HEK293 (cell line): ENCODE results near the gene FAM200C.
A peak's percentile ranks its signal among the peaks of the same experiment; 100 is the strongest.

Source experiments
- CTCF ChIA-PET: fragments of 350-600 bp; formaldehyde crosslinking; extraction: SDS; loops from one replicate; lab custom pipeline; 2021; ENCODE audit warnings: antibody characterized with exemption; lab: Yijun Ruan, JAX
- POLR2A ChIA-PET: fragments of 300-600 bp; formaldehyde crosslinking; extraction: SDS; loops from one replicate; lab custom pipeline; 2020; ENCODE audit warnings: antibody characterized with exemption, inconsistent platforms; lab: Yijun Ruan, JAX
- H3K27ac ChIP-seq: fragments of 200-500 bp; sonication (Bioruptor generic); 2 replicates; pipeline ENCODE4 v1.5.1; 2014; ENCODE audit warnings: low read depth, low read length, control low read depth, inconsistent platforms; ENCODE audit errors: extremely low read depth
- H3K36me3 ChIP-seq, 2 experiments: fragments of 200-500 bp in 1 of 2; sonication (Bioruptor generic) in 1 of 2; 1 replicate in 1 of 2; 2 replicates in 1 of 2; pipeline ENCODE4 v1.5.1; 2014 to 2017; ENCODE audit warnings: inconsistent platforms in 2 of 2, low read length in 2 of 2; ENCODE audit not compliant: control insufficient read depth in 2 of 2, insufficient read depth in 1 of 2
- H3K4me1 ChIP-seq: fragments of 200-500 bp; sonication (Bioruptor generic); 2 replicates; pipeline ENCODE4 v1.5.1; 2014; ENCODE audit warnings: mild to moderate bottlenecking, low read length, inconsistent platforms; ENCODE audit not compliant: control insufficient read depth, insufficient read depth
- H3K4me3 ChIP-seq: 2 replicates; pipeline ENCODE4 v1.5.1; 2011; ENCODE audit warnings: low read depth, mild to moderate bottlenecking, control low read depth, low read length, moderate library complexity
- H3K9me3 ChIP-seq: fragments of 200-500 bp; sonication (Bioruptor generic); 2 replicates; pipeline ENCODE4 v1.5.1; 2014; ENCODE audit warnings: low read depth, low read length, inconsistent platforms; ENCODE audit not compliant: control insufficient read depth, insufficient read depth
- MEIS1 ChIP-seq: sonication (generic); formaldehyde crosslinking; IDR thresholded peaks from 2 replicates; pipeline ENCODE4 v1.8.1; 2022; ENCODE audit warnings: missing genetic modification reagents, mild to moderate bottlenecking, borderline replicate concordance
- MYNN ChIP-seq: fragments of 450-650 bp; formaldehyde crosslinking; IDR thresholded peaks from 2 replicates; pipeline ENCODE4 v1.5.1; 2016; ENCODE audit warnings: missing biosample characterization, missing genetic modification characterization, borderline replicate concordance
- SETDB1 ChIP-seq: IDR thresholded peaks from one replicate; pipeline ENCODE4 v1.6.1; 2017; ENCODE audit warnings: mild to moderate bottlenecking, low read length, moderate library complexity, mixed read lengths; ENCODE audit not compliant: insufficient read length
- ZBTB17 ChIP-seq: fragments of 450-650 bp; formaldehyde crosslinking; IDR thresholded peaks from 2 replicates; pipeline ENCODE4 v1.5.1; 2016; ENCODE audit warnings: missing biosample characterization, missing genetic modification characterization
- ZNF133 ChIP-seq: fragments of 450-650 bp; formaldehyde crosslinking; IDR thresholded peaks from 2 replicates; pipeline ENCODE4 v1.5.1; 2016; ENCODE audit warnings: missing biosample characterization, missing genetic modification characterization
- ZNF157 ChIP-seq: fragments of 450-650 bp; formaldehyde crosslinking; IDR thresholded peaks from 2 replicates; pipeline ENCODE4 v1.5.1; 2016; ENCODE audit warnings: missing biosample characterization, missing genetic modification characterization
- ZNF174 ChIP-seq: fragments of 450-650 bp; formaldehyde crosslinking; IDR thresholded peaks from 2 replicates; pipeline ENCODE4 v1.5.0; 2017; ENCODE audit warnings: missing biosample characterization, mild to moderate bottlenecking, missing genetic modification characterization
- ZNF19 ChIP-seq: fragments of 450-650 bp; formaldehyde crosslinking; IDR thresholded peaks from 2 replicates; pipeline ENCODE4; 2016; ENCODE audit warnings: missing biosample characterization, missing genetic modification characterization, low read depth
- ZNF202 ChIP-seq: fragments of 450-650 bp; formaldehyde crosslinking; IDR thresholded peaks from 2 replicates; pipeline ENCODE4 v1.5.1; 2016; ENCODE audit warnings: missing biosample characterization, missing genetic modification characterization, borderline replicate concordance
- ZNF266 ChIP-seq: fragments of 450-650 bp; formaldehyde crosslinking; IDR thresholded peaks from 2 replicates; pipeline ENCODE4 v1.5.1; 2016; ENCODE audit warnings: missing biosample characterization, missing genetic modification characterization, low read depth
- ZNF335 ChIP-seq: fragments of 450-650 bp; formaldehyde crosslinking; conservative IDR thresholded peaks from 2 replicates; pipeline ENCODE4 v1.5.1; 2016; ENCODE audit warnings: missing biosample characterization, missing genetic modification characterization
- ZNF416 ChIP-seq: fragments of 450-650 bp; formaldehyde crosslinking; IDR thresholded peaks from 2 replicates; pipeline ENCODE4 v1.5.1; 2016; ENCODE audit warnings: missing biosample characterization, missing genetic modification characterization
- ZNF530 ChIP-seq: fragments of 450-650 bp; formaldehyde crosslinking; IDR thresholded peaks from 2 replicates; pipeline ENCODE4 v1.5.1; 2016; ENCODE audit warnings: low read depth, missing biosample characterization, missing genetic modification characterization
- ZNF558 ChIP-seq: fragments of 450-650 bp; formaldehyde crosslinking; IDR thresholded peaks from 2 replicates; pipeline ENCODE4 v1.5.1; 2016; ENCODE audit warnings: missing biosample characterization, missing genetic modification characterization
- ZNF571 ChIP-seq: fragments of 450-650 bp; formaldehyde crosslinking; IDR thresholded peaks from 2 replicates; pipeline ENCODE4 v1.5.0; 2017; ENCODE audit warnings: missing biosample characterization, missing genetic modification characterization
- ZNF623 ChIP-seq: fragments of 450-650 bp; formaldehyde crosslinking; IDR thresholded peaks from 2 replicates; pipeline ENCODE4 v1.5.1; 2016; ENCODE audit warnings: missing biosample characterization, missing genetic modification characterization
- ZNF624 ChIP-seq: fragments of 450-650 bp; formaldehyde crosslinking; IDR thresholded peaks from 2 replicates; pipeline ENCODE4 v1.5.1; 2017; ENCODE audit warnings: missing biosample characterization, missing genetic modification characterization
- ZNF777 ChIP-seq: fragments of 450-650 bp; formaldehyde crosslinking; IDR thresholded peaks from 2 replicates; pipeline ENCODE4 v1.5.1; 2017; ENCODE audit warnings: missing biosample characterization, missing genetic modification characterization, borderline replicate concordance
- TF ChIP-seq, protein P1 (sequence below): fragments of 450-650 bp; formaldehyde crosslinking; IDR thresholded peaks from 2 replicates; pipeline ENCODE4 v1.5.1; 2017; ENCODE audit warnings: missing biosample characterization, missing genetic modification characterization
- TF ChIP-seq, protein P2 (sequence below): fragments of 450-650 bp; formaldehyde crosslinking; IDR thresholded peaks from 2 replicates; pipeline ENCODE4 v1.5.1; 2017; ENCODE audit warnings: missing biosample characterization, missing genetic modification characterization
- TF ChIP-seq, protein P3 (sequence below): fragments of 450-650 bp; formaldehyde crosslinking; IDR thresholded peaks from 2 replicates; pipeline ENCODE4 v1.5.1; 2016; ENCODE audit warnings: missing biosample characterization, missing genetic modification characterization
- TF ChIP-seq, protein P4 (sequence below): IDR thresholded peaks from 2 replicates; pipeline ENCODE4 v1.6.1; 2011; ENCODE audit warnings: mild to moderate bottlenecking, low read depth, low read length, borderline replicate concordance
- TF ChIP-seq, protein P5 (sequence below): fragments of 450-650 bp; formaldehyde crosslinking; IDR thresholded peaks from 2 replicates; pipeline ENCODE4 v1.5.1; 2016; ENCODE audit warnings: missing biosample characterization, missing genetic modification characterization
- TF ChIP-seq, protein P6 (sequence below): fragments of 450-650 bp; formaldehyde crosslinking; IDR thresholded peaks from 2 replicates; pipeline ENCODE4 v1.5.1; 2017; ENCODE audit warnings: missing biosample characterization, mild to moderate bottlenecking, missing genetic modification characterization, moderate library complexity

FAM200C gene

DNA sequence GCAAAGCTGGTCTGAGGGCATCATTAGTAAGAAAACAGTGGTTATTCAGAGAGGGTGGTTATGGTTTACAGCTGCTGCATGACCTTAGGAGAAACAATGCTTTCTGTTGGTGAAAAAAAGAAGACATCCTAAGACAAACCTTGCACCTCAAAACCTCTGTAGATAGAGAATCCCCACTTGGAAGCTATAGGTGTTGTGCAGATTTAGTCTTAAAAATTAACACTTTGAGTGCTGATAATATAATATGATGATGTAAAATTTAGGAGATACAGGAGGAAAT lies 20.4 kb upstream of the FAM200C start:
- CTCF ChIA-PET: interaction anchor here (8.8 kb wide), 1 partner anchor 18 kb away, joined by 56 read pairs; no protein-coding TSS in a partner anchor
- no peaks in the 10 kb centered on the region for H3K9me3 ChIP-seq
- H3K27ac ChIP-seq: no peak overlapping the region
- H3K4me3 ChIP-seq: no peak overlapping the region
- peaks cover 8 to 29% of the 10 kb centered on the region in 2 experiments for H3K36me3 ChIP-seq
- no peaks in the 10 kb centered on the region; the same call in 1 of the 2 replicates for H3K4me1 ChIP-seq
- TF ChIP-seq, protein P1, sequence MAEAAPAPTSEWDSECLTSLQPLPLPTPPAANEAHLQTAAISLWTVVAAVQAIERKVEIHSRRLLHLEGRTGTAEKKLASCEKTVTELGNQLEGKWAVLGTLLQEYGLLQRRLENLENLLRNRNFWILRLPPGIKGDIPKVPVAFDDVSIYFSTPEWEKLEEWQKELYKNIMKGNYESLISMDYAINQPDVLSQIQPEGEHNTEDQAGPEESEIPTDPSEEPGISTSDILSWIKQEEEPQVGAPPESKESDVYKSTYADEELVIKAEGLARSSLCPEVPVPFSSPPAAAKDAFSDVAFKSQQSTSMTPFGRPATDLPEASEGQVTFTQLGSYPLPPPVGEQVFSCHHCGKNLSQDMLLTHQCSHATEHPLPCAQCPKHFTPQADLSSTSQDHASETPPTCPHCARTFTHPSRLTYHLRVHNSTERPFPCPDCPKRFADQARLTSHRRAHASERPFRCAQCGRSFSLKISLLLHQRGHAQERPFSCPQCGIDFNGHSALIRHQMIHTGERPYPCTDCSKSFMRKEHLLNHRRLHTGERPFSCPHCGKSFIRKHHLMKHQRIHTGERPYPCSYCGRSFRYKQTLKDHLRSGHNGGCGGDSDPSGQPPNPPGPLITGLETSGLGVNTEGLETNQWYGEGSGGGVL (tag by site-specific recombination): no peak
- TF ChIP-seq ZNF624 (no peak), ZBTB17 (peak; percentile 73)
- POLR2A ChIA-PET: interaction anchor here (1.7 kb wide), 1 partner anchor 19 kb away, joined by 9 read pairs; no protein-coding TSS in a partner anchor

DNA sequence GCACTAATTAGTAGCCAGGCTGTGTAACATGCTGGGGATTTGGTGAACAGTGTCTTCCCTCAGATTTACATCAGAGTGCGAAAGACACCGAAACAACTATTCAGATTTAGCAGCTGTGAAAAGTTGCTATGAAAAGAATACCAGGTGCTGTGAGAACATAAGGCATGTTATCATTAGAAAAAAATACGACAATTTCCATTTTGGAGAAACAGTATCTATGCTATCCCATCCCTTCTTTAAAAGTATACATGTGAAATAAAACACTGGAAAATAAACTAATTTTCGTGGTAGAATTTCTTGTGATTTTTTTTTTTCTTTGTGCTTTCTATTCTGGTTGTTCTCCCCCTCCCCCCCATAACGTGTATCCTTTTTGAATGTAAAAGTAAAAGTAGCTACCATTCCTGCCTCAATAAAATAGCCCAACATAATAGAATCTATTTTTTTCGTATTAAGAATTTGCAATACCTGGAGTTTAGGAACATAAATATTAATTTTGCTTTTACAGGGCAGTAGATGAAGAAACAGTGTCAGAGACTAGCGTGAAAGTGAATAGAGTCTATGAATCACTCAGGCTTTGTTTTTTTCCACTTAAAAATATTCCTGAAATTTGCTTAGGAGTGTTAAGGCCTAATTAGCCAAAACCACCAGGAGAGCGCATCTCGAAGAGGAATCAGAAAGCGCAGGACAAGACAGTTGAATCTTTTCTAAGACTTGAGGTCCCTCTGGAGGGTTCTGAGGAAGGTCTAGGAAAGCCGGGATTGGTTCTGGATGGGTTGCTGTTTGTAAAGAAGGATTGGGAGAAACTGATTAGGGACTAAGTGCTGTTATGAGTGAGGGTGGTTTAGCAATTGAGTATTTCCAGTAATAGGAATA lies 19.8 kb upstream of the FAM200C start:
- CTCF ChIA-PET: interaction anchor here (0.5 to 8.8 kb wide), 4 partner anchors 19 to 775 kb away, joined by 3 to 56 read pairs (median 4); no protein-coding TSS in a partner anchor
- Histone ChIP-seq H3K27ac (peak overlapping the region; percentile 25), H3K4me1 (no peaks in the 10 kb centered on the region; the same call in 1 of the 2 replicates), H3K9me3 (no peaks in the 10 kb centered on the region), H3K4me3 (peak overlapping the region; percentile 99), H3K36me3 (peaks cover 2 to 29% of the 10 kb centered on the region in 2 experiments)
- POLR2A ChIA-PET: interaction anchor here (0.7 to 2.5 kb wide), 10 partner anchors 14 to 1185 kb away, joined by 3 to 21 read pairs (median 6); partner anchors contain the start of gene FAM200C
- TF ChIP-seq, protein P2, sequence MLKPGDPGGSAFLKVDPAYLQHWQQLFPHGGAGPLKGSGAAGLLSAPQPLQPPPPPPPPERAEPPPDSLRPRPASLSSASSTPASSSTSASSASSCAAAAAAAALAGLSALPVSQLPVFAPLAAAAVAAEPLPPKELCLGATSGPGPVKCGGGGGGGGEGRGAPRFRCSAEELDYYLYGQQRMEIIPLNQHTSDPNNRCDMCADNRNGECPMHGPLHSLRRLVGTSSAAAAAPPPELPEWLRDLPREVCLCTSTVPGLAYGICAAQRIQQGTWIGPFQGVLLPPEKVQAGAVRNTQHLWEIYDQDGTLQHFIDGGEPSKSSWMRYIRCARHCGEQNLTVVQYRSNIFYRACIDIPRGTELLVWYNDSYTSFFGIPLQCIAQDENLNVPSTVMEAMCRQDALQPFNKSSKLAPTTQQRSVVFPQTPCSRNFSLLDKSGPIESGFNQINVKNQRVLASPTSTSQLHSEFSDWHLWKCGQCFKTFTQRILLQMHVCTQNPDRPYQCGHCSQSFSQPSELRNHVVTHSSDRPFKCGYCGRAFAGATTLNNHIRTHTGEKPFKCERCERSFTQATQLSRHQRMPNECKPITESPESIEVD: peak; percentile 59
- TF ChIP-seq, protein P3, sequence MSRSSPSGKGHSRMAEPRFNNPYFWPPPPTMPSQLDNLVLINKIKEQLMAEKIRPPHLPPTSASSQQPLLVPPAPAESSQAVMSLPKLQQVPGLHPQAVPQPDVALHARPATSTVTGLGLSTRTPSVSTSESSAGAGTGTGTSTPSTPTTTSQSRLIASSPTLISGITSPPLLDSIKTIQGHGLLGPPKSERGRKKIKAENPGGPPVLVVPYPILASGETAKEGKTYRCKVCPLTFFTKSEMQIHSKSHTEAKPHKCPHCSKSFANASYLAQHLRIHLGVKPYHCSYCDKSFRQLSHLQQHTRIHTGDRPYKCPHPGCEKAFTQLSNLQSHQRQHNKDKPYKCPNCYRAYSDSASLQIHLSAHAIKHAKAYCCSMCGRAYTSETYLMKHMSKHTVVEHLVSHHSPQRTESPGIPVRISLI (tag by site-specific recombination): peak; percentile 98
- TF ChIP-seq, protein P4, sequence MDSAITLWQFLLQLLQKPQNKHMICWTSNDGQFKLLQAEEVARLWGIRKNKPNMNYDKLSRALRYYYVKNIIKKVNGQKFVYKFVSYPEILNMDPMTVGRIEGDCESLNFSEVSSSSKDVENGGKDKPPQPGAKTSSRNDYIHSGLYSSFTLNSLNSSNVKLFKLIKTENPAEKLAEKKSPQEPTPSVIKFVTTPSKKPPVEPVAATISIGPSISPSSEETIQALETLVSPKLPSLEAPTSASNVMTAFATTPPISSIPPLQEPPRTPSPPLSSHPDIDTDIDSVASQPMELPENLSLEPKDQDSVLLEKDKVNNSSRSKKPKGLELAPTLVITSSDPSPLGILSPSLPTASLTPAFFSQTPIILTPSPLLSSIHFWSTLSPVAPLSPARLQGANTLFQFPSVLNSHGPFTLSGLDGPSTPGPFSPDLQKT: no peak
- TF ChIP-seq ZNF174 (no peak), ZNF530 (no peak), ZNF202 (tag by site-specific recombination) (no peak), ZNF133 (tag by site-specific recombination) (no peak), ZNF571 (tag by site-specific recombination) (no peak), ZBTB17 (peak; percentile 87), ZNF558 (tag by site-specific recombination) (no peak), ZNF335 (tag by site-specific recombination) (peak; percentile 15), ZNF157 (tag by site-specific recombination) (no peak), ZNF623 (no peak), MYNN (tag by site-specific recombination) (no peak), MEIS1 (CRISPR knock-in tag) (no peak), ZNF416 (tag by site-specific recombination) (no peak), ZNF777 (no peak), ZNF266 (tag by site-specific recombination) (no peak), SETDB1 (no peak), ZNF19 (no peak)
- TF ChIP-seq, protein P5, sequence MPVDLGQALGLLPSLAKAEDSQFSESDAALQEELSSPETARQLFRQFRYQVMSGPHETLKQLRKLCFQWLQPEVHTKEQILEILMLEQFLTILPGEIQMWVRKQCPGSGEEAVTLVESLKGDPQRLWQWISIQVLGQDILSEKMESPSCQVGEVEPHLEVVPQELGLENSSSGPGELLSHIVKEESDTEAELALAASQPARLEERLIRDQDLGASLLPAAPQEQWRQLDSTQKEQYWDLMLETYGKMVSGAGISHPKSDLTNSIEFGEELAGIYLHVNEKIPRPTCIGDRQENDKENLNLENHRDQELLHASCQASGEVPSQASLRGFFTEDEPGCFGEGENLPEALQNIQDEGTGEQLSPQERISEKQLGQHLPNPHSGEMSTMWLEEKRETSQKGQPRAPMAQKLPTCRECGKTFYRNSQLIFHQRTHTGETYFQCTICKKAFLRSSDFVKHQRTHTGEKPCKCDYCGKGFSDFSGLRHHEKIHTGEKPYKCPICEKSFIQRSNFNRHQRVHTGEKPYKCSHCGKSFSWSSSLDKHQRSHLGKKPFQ (tag by site-specific recombination): no peak
- TF ChIP-seq, protein P6, sequence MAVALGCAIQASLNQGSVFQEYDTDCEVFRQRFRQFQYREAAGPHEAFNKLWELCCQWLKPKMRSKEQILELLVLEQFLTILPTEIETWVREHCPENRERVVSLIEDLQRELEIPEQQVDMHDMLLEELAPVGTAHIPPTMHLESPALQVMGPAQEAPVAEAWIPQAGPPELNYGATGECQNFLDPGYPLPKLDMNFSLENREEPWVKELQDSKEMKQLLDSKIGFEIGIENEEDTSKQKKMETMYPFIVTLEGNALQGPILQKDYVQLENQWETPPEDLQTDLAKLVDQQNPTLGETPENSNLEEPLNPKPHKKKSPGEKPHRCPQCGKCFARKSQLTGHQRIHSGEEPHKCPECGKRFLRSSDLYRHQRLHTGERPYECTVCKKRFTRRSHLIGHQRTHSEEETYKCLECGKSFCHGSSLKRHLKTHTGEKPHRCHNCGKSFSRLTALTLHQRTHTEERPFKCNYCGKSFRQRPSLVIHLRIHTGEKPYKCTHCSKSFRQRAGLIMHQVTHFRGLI (tag by site-specific recombination): 0 out of 2 replicates have a peak, but pooled peaks have one; percentile 10
